IPS-11a (cell line): Measurements from ENCODE around the gene GLS.

Experiments used
- H3K4me3 ChIP-seq: one replicate; pipeline ENCODE4 v1.5.1; 2013; ENCODE audit warnings: low read depth, low read length, control low read depth

The GLS gene

DNA sequence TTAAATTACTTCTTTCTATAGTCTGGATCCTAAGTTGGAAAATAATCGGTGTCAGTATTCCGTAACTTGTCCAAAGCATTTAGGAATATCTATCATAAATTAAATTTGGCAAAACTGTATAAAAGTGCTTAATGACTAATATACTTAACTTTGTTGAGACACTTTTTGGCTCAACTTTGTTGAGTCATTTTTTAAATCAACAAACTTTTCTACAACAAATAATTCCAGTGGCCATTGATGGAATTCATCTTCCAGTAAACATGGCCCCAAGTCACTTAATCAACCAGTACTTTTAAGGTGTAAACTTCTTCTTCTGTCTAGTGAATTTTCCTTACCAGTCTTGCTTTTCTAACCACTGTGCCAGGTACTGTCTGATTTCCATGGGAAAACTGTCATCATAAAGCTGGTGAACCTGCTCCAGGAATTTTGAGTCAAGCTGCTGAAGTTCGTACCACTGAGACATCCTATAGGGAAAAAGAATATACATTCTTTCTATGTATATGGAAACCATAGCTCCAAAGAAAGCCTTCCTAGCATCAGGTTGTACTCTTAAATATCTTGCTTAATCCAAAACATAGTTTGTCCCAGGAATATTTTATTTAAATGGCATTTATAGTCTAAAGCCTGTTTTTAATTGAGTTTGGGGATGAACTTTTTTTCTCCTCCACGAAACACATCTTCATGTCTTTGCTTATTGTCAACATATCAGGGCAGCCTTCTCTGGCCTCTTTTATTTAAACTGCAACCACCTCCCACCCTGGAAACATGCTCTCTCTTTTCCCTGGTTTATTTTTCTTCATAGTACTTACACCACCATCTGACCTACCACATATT is 129.1 kb downstream of the GLS start:
- H3K4me3 ChIP-seq: no peak overlapping the region

DNA sequence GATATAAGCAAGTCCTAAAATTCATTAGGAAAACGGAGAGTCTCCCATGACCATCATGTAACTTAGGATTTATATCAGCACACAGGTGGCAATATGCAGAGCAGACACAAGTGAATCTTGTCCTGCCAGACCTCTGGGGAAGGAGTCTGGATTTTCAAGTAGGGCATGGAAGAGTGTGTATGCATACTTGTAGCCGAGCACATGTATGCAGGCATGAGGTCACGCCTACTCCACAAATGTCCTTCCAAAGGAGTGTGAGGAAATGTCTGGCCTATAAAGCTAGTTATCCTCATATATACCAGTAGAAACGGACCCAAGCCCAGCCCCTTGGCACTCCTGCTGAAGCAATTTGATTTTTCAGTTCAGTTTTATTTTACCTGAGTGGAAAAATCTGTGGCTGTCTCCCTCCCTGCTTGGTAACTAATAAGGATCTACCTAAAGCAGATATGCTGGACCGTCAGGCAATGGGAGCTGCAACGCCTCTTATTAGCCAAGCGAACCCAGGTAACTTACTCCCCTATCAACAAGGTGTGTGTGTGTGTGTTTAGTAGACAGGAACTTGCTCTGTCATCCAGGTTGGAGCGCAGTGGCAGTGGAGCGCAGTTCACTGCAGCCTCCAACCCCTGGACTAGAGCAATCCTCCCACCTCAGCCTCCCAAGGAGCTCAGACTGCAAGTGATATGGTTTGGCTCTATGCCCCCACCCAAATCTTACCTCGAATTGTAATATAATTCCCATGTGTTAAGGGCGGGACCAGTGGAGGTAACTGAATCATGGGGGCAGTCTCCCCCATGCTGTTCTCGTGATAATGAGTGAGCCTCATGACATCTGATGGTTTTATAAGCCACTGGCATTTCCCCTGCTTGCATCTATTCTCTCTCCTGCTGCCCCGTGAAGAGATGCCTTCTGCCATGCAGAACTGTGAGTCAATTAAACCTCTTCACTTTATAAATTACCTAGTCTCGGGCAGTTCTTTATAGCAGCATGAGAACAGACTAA is 130.6 kb downstream of the GLS start:
- no peak overlapping the region for H3K4me3 ChIP-seq

- H3K4me3 ChIP-seq: no peak overlapping the region
Measured at GRCh38 chr2:191012346-191012745, 131.7 kb downstream of the GLS start.

DNA sequence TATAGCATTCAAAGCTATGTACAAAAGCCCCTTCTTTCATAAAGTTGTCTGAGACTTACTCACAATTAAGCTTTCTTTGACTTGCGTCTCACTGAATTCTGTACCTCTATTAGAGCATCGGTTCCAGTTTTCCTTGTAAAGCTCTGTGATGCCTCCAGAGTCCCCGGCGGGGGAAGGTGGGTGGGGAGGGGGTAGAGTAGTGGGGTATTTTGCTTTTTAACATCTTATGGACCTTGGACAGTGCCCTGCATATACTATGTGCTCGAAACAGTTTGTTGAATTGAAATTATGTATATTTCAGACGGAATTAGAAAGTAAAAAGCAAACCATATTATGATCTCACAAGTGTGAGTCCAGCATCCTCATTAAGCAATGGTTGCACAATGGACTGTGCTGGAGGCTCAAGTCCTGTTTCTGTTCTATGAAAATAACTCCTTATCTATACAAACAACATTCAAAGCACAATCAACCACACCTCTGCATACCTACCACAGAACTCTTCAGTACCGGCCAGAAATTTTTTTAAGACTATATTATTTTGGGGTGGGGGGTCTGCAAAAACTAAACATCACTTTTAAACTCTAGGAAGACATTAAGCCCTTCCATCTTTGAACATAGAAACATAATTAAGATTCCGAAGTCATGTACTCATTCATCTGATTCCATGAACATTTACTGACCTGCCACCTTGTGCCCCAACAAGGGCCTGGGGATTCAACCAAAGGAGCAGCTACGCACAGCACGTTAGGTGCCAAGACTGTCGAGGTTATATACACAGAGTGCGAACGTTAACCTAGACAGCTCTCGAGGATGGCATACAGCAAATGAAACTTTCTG is 132.4 kb downstream of the GLS start:
- peak overlapping the region; percentile 95 for H3K4me3 ChIP-seq

GRCh38 chr2:191013682-191013931 is 133.0 kb downstream of the GLS start:
- H3K4me3 ChIP-seq: peak overlapping the region; percentile 95

DNA sequence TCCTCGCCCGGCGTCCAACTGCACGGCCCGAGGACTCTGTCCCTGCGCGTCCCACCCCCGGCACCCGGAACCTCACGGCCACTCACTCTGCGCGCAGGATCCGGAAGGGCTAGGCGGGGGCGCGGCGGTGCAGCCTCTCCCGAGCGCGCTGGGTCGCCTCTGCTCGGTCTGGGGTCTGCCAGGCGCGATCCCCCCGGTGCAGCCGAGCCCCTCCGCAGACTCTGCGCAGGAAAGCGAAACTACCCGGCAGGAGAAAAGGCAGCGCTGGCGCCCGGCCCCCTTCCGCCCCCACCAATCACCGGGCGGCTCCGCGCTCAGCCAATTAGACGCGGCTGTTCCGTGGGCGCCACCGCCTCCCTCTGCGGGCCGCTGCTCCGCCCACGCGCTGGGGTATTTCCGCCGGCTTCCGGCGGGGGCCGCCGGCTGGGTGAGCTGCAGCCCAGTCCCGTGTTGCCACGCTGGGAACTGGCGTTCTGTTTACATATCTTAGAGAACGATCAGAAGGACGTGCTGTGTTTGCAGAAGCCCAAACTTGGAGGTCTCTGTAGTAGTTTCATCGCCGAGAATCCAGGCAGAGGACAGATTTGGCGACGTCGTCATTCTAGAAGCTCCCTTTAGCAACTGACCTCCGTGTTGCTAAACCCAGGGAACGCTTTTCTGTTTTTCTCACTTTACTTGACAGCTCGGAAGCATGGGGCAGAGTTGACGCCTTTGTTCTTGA is 133.5 kb downstream of the GLS start, which contains the start of gene STAT1:
TSS of gene STAT1 (minus strand) at position 240 of the 721 bp plus-strand sequence. CDS start 4,168 bp downstream, outside the sequence.
- peak within 1 kb of the TSS; percentile 95 for H3K4me3 ChIP-seq

- H3K4me3 ChIP-seq: peak overlapping the region; percentile 95
Measured at GRCh38 chr2:191014653-191015020, 134.0 kb downstream of the GLS start.
